GM18505 (cell line): ENCODE data around the gene ZNF197.
"Not testable (repeated sequence)": the region's sequence is repeated elsewhere in the genome, so short reads cannot be mapped to it uniquely, and the experiment has no call there.

ENCODE experiments used
- ATAC-seq: cut with Tn5 transposase; IDR thresholded peaks from one replicate; pipeline ENCODE4 v1.9.1; 2021; ENCODE audit not compliant: unreplicated experiment
- POLR2A ChIP-seq: IDR thresholded peaks from 4 replicates; pipeline ENCODE4 v1.6.1; 2011; ENCODE audit warnings: borderline replicate concordance; ENCODE audit not compliant: insufficient read depth, insufficient read length; ENCODE audit errors: extremely low read depth

ZNF197 gene

DNA sequence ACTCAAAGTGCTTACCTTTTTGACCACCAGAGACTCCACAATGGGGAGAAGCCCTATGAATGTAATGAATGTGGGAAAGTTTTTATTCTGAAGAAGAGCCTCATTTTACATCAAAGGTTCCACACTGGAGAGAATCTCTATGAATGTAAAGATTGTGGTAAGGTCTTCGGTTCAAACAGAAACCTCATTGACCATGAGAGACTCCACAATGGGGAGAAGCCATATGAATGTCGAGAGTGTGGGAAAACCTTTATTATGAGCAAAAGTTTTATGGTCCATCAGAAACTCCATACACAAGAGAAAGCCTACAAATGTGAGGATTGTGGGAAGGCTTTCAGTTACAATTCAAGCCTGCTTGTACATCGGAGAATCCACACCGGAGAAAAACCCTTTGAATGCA, 18.2 kb downstream of the ZNF197 start:
- no peak for TF ChIP-seq POLR2A
- ATAC-seq, result no peak

DNA sequence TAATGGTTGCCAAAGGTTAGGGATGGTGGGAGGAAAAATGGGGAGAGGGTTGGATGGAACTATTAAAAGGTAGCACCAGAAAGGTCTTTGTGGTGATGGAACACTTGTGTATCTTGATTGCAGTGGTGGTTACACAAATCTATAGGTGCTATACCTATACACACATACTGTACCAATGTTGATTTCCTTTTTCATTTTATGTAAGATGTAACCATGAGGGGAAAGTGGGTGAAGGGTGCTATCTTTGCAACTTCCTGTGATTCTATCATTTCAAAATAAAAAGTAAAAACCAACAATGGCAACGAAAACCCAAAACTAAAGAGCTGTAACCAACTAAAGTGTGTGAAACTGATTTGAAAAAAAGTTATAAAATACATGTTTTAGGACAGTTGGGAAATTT, 22.9 kb downstream of the ZNF197 start:
- no peak for ATAC-seq
- no peak for TF ChIP-seq POLR2A

DNA sequence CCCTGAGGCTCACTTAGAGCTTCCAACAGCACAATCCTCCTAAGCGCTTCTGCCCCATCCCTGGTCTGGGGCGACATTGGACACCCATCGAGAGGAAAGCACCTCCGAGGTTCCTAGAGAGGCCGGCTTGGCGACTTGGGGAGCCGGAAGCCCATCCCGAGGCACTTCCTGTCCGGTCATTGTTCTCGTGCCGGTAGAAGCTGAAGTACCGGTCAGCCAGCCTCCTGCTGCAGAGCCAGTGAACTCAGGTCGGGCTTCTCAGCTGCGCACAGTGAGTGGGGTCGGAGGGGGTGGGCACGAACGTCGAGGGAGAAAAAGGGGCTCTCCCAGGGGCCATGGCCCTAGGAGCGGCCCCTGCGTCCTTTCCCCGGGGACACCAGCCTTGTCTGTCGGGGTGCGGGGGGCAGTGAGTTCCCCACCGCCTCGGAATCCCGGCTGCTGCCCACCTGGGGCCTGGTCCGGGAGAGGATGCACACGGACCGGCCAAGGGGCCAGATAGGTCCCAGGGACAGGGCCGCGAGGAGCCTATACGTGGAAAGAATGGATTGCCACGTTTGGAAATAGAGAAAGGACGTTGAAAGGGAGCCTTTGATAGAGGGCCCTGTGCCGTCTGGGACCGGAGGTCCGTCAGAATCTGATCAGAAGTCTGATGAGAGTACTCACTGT, 23.9 kb downstream of the ZNF197 start, which contains the start of gene ZNF35:
Gene ZNF35 (plus strand): TSS at position 169 of the 666 bp plus-strand sequence. CDS start 2,336 bp downstream, outside the sequence.
- peak; percentile 76 for TF ChIP-seq POLR2A
- peak; percentile 94 for ATAC-seq

DNA sequence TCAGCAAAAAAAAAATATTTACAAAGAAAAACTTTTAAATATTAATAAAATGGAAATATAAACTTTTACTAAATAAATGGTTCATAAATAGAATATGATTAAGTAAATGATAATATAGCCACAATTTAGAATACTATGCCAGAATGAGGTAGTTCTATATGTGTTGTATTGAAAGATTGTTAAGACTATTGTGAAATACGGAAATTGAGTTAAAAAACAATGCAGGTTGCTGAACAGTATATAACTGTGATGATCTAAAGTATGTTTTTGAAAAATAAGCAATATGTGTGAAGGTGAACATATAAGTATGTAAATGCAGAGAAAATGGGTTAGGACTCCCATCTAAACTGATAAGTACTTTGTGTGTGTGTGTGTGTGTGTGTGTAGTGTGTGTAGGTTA, 24.9 kb downstream of the ZNF197 start:
- no peak for ATAC-seq
- TF ChIP-seq POLR2A, result no peak

DNA sequence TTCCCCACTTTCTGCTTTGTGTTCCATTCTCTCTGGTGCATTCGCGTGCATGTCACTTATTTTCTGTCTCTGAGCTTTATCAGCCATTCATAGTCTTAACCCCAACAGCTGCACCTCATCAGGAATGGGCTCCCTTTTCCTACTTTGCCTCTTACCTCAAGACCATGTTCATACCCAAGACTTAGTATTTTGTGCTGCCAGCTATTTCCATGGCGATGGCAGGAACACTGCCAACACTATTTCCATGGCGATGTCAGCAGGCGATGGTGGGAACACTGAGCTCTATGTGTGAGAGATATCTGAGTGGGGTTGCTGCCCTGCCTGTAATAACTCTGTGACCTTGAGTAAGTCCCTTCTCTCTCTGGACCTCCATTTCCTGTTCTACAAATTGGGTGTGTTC, 29.2 kb downstream of the ZNF197 start:
- no peak for TF ChIP-seq POLR2A
- no peak for ATAC-seq

DNA sequence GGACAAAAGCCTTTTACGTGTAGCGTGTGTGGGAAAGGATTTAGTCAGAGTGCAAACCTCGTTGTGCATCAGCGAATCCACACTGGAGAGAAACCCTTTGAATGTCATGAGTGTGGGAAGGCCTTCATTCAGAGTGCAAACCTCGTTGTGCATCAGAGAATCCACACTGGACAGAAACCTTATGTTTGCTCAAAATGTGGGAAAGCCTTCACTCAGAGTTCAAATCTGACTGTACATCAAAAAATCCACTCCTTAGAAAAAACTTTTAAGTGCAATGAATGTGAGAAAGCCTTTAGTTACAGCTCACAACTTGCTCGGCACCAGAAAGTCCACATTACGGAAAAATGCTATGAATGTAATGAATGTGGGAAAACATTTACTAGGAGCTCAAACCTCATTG, 34.2 kb downstream of the ZNF197 start:
- TF ChIP-seq POLR2A, result no peak
- no peak for ATAC-seq

DNA sequence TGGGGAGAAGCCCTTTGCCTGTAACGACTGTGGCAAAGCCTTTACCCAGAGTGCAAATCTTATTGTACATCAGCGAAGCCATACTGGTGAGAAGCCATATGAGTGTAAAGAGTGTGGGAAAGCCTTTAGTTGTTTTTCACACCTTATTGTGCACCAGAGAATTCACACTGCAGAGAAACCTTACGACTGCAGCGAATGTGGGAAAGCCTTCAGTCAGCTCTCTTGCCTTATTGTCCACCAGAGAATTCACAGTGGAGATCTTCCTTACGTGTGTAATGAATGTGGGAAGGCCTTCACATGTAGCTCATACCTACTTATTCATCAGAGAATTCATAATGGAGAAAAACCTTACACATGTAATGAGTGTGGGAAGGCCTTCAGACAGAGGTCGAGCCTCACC, 34.6 kb downstream of the ZNF197 start:
- TF ChIP-seq POLR2A, result no peak
- ATAC-seq, result no peak

DNA sequence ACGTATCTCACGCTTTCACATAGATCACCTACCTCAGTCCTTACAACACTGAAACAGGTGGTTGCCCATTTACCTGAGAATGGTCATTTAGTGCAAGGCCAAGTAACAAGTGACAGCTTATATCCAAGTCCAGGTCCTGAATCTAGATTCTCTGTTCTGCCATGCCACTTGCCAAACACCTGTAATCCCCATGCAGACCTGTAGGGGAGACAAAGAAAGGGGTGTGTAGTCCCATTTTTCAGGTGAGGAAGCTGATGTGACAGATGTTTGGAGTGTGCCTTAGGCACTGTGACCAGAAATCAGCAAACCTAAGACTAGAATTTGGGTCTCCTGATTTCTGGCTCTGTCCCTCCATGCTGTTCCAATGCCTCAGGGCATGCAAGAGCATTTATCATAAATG, 36.4 kb downstream of the ZNF197 start:
- TF ChIP-seq POLR2A, result no peak

DNA sequence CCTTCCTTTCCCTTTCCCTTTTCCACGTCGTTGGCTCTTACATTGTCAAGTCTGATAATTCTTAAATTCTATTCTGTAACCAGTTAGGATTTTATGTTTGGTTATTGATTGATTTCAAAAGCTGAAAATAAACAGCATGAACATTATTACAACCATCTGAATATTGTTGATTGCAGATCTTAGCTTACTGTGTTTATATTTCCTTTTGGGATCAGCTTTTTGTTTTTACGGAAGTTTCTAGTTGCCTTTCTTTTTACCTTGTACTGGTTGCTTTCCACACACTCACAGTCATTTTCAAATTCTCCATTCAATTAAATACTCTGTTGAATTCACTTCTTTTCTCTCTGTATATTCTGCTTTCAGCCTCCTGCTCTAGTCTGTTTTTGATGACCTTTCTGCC, 40.3 kb downstream of the ZNF197 start:
- ATAC-seq, result no peak
- no peak for TF ChIP-seq POLR2A

More for the DNA sequence above, 36.4 kb downstream of the ZNF197 start:
- ATAC-seq, result no peak

DNA sequence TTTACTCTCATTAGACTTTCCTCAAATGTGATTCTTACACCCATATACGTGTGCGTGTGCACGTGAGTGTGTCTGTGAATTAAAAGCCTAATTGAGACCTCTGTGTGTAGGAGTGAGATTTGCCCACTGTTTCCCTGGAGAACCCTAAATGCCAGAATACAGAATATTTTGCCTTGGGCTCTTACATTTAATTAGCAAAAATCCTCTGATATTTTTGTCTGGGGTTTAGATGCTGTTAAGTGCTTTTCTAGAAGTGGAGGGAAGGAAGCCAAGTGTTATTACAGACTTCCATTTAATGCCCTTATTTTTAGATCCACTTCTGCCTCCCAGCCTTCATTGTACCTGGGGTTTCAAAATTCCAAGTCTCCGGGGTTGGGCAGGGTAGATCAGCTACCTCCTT, 41.5 kb downstream of the ZNF197 start:
- ATAC-seq, result no peak
- no peak for TF ChIP-seq POLR2A

DNA sequence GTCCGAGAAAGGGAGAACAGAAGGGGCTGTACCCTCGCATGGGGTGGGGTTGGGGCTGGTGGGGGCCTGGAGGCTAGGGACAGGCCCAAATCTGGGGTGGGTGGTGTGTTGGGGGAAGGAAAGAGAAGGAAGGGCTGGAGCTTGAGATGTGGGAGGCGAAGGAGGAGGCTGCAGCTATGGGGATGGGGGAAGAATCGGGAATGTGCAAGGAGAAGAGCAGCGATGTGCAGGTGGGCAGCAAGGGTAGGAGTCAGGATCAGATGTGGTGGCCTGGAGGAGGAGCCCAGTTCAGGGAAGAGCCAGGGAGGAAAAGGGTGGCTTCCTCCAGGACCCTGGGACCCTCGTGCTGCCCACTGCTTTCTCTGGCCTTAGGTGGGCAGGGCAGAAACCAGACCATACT, 44.9 kb downstream of the ZNF197 start:
- TF ChIP-seq POLR2A, result no peak
- no peak for ATAC-seq

DNA sequence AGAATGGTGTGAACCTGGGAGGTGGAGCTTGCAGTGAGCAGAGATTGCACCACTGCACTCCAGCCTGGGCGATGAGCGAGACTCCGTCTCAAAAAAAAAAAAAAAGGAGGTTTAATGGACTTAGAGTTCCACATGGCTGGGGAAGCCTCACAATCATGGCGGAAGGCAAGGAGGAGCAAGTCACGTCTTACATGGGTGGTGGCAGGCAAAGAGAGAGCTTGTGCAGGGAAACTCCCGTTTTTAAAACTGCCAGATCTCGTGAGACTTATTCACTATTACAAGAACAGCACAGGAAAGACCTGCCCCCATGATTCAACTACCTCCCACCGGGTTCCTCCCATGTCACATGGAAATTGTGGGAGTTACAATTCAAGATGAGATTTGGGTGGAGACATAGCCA, 48.6 kb downstream of the ZNF197 start:
- ATAC-seq, result not testable (repeated sequence)

DNA sequence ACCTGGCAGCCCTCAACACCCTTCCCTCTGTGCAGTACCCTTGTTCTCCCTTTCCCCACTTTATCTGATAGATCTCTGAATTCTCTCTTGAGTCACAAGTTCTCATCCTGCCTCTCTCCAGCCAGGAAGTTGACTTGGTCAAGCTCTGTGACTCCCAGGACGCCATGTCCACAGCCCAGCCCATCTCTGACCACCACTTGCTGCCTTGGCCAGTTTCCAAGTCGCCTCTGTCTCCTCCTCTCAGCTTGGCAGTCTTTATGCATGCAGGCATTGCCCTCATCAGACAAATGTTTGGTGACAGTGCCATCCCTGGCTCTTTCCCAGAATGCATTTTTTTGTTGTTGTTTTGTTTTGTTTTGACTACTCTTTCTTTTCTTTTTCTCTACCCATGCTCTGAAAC, 49.4 kb downstream of the ZNF197 start:
- no peak for ATAC-seq
- no peak for TF ChIP-seq POLR2A

DNA sequence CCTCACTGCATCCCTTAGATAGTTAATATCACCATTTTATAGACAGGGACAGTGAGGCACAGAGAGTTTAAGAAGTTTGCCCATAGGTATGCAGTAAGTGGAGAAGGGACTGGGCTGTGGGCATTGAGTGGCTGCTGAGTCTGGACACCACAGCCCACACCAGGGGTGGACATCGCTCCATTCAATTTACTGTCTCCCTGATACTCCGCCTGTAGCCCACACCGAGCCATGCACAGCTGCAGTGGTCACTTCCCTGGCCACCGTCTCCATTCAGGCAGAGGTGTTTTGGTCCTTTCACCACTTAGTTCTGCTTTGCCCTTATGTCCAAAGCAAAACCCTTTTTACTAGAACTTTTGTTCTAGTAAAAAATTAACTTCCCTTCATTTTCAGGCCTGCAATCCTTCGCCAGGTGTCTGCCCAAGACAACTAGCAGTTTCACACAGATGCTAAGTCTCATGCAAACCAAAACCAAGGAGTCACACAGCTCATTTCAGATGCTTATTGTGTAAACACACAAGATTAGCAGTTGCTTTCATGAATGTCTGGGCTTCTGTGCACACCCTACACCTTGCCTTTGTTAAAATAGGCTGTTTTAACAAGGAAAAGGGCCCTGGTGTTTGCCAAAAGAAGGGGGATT, 53.8 kb downstream of the ZNF197 start:
- ATAC-seq, result no peak
- no peak for TF ChIP-seq POLR2A
